GM19043 (cell line): ENCODE results near the gene B4GAT1.
"Not testable (repeated sequence)": the region's sequence is repeated elsewhere in the genome, so short reads cannot be mapped to it uniquely, and the experiment has no call there.

Source experiments
- ATAC-seq: cut with Tn5 transposase; IDR thresholded peaks from one replicate; pipeline ENCODE4 v1.9.1; 2021; ENCODE audit warnings: low read depth; ENCODE audit not compliant: unreplicated experiment

Gene B4GAT1

DNA sequence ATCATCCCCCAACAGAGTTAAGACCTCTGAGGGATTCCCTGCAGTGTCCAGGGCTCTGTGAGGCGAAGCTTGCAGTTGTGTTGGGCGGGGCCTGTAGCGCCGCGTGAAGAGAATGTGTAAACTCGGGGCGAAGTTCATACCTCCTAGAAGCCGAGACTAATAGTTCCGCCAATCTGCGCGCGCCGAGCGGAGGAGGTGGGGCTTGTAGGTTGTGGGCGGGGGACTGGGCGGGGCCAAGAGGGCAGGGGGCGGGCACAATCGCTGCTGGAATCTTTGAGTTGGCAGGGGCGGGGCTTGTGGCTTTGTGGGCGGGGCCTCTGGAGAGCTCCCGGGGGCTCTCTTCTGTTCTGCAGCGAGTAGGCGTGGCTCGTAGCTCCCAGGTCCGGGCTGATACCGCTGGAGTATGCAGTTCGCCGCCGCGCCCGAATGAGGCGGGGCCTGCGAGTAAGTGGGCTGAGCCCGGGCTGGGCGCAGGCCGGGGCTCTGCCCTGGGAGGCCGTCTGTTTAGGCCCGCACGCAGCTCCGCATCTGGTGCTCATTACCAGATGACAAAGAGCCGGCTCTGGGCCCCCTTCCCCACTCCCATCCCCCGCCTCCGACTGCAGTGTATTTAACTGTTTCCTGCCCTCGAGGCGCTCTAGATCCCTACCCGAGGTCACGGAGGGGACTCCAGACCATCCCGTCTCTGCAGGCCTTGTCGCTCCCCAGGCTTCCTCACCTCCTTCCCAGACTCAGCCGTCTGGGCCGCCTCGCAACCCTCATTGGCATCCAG, 34.7 kb downstream of the B4GAT1 start:
- peak; percentile 68 for ATAC-seq

DNA sequence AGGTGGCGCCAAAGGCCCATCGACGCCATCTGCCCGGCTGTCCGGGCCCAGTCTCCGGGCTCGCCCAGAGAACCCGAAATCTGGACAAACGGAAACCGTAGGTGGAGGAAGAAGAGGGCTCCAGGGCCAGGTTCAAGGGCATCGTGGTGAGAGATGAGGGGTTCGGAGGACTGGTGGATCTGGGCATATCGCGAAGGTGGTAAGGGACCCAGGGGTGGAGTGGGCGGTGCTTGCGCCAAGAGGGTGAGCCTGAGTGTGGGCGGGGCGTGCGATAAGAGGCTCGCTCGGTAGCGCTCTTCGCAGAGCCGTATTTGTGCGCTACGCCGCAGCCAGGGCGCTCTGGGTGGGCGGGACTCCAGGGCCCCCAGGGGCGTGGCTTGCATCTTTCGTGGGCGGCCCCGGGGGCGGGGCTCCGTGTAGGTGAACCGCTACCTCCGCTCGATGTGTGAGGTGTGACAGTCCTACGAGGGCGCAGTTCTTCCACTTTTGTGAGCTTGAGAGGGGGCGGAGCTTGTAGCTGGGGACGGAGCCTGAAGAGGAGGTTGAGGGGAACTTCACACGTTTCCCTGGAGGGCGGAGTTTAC, 35.4 kb downstream of the B4GAT1 start:
- peak; percentile 65 for ATAC-seq

- ATAC-seq, result no peak
Observed at GRCh38 chr11:66311470-66311964, 35.9 kb downstream of the B4GAT1 start.

DNA sequence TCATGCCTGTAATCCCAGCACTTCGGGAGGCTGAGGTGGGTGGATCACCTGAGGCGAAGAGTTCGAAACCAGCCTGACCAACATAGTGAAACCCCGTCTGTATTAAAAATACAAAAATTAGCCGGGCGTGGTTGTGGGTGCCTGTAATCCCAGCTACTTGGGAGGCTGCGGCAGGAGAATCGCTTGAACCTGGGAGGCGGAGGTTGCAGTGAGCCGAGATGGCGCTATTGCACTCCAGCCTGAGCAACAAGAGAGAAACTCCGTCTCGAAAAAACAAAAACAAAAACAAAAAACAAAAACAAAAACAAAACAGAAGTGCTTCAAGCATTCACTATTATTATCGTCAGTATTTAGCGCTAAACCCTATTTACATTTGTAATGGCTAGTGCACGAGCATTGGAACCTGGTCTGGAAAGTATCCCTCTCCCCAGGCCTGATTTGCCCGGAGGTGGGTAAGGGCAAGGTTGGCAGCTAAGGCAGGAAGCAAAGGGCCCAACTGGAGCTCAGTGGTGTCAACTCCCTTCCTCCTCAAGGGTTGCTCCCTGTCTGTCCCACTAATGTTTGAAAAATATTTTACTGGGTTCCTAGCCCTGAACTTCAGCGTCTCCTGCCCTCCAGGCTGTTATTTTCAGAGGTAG, 36.5 kb downstream of the B4GAT1 start:
- ATAC-seq, result not testable (repeated sequence)

DNA sequence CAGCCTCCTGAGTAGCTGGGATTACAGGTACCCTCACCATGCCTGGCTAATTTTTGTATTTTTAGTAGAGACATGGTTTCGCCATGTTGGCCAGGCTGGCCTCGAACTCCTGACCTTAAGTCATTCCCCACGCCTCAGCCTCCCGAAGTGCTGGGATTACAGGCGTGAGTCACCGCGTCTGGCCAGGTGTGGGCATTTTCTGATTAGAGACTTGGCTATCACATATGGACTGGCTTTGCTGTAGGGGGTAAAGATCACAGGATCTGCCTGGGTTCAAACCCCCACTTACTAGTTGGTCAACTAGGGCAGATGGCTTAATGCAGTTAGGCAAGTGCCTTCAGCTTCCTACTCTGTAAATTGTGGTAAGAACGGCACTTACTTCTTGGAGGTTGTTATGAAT, 37.1 kb downstream of the B4GAT1 start:
- ATAC-seq, result no peak

DNA sequence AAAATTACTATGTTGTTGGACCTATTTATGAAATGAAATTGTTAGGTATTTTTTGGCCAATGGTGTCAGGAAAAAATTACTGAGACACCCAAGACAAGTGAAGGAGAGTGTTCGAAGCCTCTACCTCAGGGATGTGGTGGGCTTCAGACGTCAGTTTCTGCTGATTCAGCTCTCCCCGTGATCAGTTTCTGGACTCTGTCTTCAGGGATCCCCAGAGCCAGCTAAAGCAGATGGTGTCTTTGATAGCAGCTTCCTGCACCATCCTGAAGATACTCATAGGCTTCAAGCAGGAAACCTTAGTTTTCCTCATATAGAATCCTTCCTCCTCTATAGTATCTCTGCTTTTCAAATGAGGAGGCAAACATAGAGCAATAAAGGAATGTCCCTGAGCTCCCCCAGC, 38.0 kb downstream of the B4GAT1 start:
- no peak for ATAC-seq

GRCh38 chr11:66302656-66303055, 44.8 kb downstream of the B4GAT1 start:
- ATAC-seq, result no peak

GRCh38 chr11:66299186-66299585, 48.2 kb downstream of the B4GAT1 start:
- no peak for ATAC-seq

GRCh38 chr11:66297610-66298009, 49.8 kb downstream of the B4GAT1 start:
- no peak for ATAC-seq
